ENCODE measurements around the gene TMC4.
"Not testable (repeated sequence)": the region's sequence is repeated elsewhere in the genome, so short reads cannot be mapped to it uniquely, and the experiment has no call there.

Gene TMC4

DNA sequence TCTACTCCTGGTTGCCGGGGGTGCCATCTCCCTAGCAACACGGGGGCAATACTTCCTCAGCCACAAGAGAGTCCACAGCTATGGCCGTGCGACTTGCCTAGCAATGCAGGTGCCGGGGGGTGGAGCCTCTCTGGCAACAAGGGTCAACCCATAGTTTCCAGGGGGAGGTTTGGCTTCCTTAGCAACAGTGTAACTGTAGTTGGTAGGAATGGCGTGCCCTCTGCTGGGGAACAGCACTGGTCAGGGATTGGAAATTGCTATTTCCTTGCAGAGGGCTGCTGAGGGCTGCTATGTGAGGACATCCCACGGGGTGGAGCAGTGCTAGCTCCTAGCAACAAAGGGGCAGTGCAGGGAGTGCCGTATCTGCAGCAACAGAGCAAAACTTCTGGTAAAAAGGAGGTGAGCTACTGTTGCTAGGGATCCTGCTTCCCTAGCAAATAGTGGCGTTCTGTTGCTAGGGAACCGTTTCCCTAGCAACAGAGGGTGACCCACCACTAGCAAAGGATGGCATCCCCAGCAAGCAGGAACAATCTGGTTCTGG lies 7.0 kb upstream of the TMC4 start:
- no peak for DNase-seq (ENCODE audit: low read depth in 2 of 2)

DNA sequence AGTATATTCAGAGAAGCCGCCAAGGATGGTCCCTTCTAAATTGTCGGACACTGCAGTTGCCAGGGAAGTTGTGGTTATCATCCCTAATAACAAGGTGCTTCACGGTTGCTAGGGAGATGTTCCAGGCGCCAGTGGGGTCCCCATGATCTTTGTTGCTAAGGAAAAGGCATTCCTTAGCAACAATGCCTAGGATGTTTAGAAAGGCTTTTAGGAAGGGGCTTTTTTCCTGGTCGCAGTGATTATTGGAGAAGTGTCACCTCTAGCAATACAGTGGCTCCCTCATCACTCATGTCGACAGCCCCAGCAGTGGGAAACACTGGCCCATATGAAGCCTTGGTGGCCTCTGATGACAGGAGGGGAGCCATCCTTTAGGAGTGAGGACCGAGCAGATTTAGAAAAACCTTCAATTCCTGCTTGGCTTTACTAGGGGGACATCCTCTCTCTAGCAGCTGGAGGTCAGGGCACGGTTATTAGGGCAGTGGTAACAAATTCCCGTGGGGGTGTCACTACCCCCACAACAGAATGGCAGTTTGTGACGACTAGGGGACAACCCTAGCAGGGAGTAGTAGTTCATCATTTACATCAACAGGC lies 6.4 kb upstream of the TMC4 start:
- no peak for DNase-seq (ENCODE audit: low read depth in 2 of 2)

GRCh38 chr19:54178581-54179261 lies 5.8 kb upstream of the TMC4 start:
- DNase-seq (ENCODE audit: low read depth in 2 of 2), result no peak

DNA sequence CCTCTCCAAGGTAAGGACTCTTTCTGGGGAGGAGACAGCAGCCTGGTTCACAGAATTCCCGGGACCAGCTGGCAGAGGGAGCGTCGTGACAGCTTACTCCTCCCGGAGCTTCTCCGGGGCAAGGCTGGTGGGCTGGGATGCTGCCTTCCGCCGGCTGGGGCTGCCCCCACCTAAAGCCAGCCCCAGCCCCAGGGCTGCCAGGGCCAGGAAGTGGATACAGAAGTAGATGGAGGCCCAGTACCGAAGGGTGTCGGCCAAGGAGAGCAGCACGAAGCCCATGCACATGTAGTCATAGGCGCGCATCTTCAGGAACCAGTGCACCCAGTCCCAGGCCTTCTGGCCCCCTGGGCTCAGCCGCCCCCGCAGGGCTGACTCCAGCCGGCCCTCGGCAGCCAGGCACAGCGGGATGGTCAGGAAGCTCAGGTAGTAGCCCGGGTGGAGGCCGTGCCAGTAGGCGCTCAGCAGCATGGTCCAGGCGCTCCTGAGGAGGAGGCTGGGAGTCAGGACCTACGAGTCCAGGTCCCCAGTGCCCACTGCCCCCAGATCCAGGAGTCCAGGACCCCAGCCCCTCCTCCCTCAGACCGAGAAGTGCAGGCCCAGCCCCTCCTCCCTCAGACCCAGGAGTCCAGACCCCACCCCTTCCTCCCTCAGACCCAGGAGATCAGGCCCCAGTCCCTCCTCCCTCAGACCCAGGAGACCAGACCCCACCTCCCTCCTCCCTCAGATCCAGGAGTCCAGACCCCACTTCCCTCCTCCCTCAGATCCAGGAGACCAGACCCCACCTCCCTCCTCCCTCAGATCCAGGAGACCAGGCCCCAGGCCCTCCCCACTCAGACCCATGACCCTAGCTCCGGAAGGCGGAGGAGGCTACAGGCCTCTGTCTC lies 1.2 kb upstream of the TMC4 start:
- no peak for DNase-seq (ENCODE audit: low read depth in 2 of 2)

DNA sequence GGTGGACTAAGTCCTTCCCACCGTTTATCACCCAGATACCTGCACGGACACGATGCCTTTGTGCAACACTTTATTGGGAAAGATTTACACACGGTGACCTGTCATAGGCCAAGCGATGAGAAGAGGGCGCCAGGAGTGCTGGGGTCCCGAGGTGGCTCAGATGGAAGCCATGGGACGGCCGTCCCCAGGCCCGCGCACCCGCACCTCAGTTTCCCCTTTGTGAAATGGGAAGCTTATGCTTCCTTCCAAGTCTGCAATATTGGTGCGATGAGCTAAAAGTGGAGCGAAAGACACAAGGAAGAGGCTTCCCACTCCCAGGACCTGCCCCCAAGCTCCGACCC lies 369 bp upstream of the TMC4 start:
- no peak for DNase-seq (ENCODE audit: low read depth in 2 of 2)

- DNase-seq (ENCODE audit: low read depth in 2 of 2), result not testable (repeated sequence)
Measured at GRCh38 chr19:54171736-54172431, 1.1 kb downstream of the TMC4 start.

DNA sequence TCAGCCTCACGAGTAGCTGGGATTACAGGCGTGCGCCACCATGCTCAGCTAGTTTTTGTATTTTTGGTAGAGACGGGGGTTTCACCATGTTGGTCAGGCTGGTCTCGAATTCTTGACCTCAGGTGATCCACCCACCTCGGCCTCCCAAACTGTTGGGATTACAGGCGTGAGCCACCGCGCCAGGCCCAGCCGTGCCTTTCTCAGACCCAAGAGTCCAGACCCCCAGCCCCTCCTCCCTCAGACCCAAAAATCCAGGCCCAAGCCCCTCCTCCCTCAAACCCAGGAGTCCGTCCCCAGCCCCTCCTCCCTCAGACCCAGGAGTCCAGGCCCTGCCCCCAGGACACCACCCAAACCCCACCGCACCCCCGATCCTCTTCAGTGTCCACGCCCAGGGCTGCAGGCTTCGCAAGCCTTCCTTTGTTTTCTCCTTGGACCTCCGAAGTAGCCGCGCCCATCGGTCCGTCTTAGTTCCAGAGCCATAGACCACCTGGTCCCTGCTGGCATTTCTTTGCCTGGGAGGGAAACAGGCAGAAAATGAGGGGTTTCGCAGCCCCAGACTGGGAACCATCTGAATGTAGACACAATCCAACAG lies 3.7 kb downstream of the TMC4 start:
- no peak for DNase-seq (ENCODE audit: low read depth in 2 of 2)

GRCh38 chr19:54168174-54168917 lies 4.6 kb downstream of the TMC4 start:
- DNase-seq (ENCODE audit: low read depth in 2 of 2), result peak; percentile 92 to 96

- no peak for DNase-seq (ENCODE audit: low read depth in 2 of 2)
Measured at GRCh38 chr19:54165222-54165621, 7.7 kb downstream of the TMC4 start.

DNA sequence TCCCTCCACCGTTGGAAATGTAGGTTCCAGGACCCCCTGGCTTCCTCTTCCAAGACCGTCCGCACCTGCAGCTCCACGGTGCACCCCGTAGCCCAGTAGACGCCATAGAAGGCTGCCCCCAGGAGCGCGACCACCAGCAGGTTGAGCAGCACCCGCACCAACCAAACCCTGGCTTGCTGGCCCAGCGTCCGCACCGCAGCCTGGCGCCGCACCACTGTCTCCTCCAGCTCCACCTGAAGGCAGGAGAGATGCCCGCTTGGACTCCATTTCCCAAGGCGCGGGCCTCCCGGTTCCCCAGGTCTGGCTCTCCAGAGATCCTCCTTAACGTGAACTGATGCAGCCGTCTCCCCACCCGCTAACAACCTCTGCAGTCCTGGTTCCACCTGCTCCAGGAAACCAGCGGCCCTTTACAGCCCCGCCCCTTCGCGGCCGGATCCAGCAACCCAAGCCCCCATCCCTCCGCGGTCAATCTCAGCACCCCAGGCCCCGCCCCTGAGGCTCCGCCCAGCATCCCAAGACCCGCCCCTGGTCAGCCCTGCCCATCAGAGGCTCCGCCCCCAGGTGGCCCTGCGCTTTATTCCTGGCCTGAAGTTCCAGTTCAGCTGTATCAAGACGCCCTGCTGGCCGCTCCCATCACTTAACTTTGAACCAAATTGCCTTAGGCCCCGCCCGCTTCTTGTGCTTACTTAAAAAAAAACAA lies 8.4 kb downstream of the TMC4 start:
- DNase-seq (ENCODE audit: low read depth in 2 of 2), result peak; percentile 45 to 71

GRCh38 chr19:54162884-54163283 lies 10.1 kb downstream of the TMC4 start:
- no peak for DNase-seq (ENCODE audit: low read depth in 2 of 2)

GRCh38 chr19:54162241-54162805 lies 10.6 kb downstream of the TMC4 start:
- DNase-seq (ENCODE audit: low read depth in 2 of 2), result peak; percentile 73 to 77

DNA sequence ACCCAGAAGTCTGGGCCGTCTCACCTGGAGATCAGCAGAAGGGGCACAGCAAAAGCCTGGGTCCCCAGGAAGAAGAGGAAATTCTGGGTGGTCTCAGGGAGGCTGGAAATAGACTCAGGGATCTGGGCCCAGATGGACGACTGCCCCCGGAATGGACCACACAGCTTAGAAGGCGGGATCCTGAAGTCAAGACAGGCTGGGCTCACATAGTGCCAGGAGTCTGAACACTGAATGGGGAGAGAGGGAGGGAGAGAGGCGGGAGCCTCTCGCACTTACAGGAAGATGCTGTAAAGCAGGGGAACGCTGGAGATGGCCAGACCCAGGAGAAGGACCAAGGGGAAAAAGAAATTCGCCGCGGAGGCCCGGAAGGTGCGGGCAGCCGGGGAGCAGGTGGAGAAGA lies 12.1 kb downstream of the TMC4 start:
- DNase-seq (ENCODE audit: low read depth in 2 of 2), result no peak

GRCh38 chr19:54160182-54160811 lies 12.7 kb downstream of the TMC4 start:
- no peak for DNase-seq (ENCODE audit: low read depth in 2 of 2)

DNA sequence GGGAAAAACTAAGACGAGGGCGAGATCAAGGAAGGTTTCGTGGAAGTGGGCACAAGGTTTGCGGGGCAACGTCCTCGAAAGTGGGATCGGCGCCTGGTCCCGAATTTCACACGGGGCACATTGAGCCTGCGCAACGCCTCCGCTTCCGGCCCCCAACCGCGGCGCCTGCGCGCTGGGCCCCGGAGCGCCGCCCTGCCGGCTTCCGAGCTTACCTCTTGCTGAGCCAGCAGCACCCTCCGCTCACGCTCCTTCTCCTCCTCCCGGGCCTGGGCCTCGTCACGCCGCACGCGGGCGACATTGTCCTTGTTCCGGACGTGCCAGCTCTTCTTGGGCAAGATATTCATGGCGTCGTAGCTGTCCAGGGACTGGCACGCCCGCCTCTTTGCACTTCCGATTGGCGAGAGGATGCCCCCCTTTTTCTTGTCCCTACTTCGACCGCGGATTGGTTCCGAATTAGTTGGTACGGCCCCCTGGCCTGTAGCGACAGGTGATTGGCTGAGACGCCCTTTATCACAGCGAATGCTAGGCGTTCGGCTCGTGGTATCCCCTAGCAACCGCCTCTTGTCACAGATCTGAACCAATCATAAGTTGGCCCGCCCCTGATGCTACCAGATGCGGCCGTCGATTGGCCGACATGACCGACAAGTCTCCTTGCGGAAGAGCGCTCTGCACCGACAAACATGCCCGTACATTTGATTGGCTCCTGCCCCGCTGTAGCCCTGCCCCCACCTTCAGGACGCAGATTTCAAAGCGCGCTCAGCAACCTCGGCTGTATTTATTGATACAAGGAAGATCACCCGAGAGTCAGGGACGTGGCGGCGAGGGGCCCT lies 13.4 kb downstream of the TMC4 start, which contains the start of gene LENG1:
Gene LENG1 (minus strand): TSS at position 370 of the 830 bp plus-strand sequence. CDS start 26 bp downstream, at position 344.
- peak; percentile 91 to 97 for DNase-seq (ENCODE audit: low read depth in 2 of 2)

- DNase-seq (ENCODE audit: low read depth in 2 of 2), result no peak
Measured at GRCh38 chr19:54158812-54159351, 14.1 kb downstream of the TMC4 start.

- DNase-seq (ENCODE audit: low read depth in 2 of 2), result no peak
Measured at GRCh38 chr19:54156953-54157352, 16.0 kb downstream of the TMC4 start.

DNA sequence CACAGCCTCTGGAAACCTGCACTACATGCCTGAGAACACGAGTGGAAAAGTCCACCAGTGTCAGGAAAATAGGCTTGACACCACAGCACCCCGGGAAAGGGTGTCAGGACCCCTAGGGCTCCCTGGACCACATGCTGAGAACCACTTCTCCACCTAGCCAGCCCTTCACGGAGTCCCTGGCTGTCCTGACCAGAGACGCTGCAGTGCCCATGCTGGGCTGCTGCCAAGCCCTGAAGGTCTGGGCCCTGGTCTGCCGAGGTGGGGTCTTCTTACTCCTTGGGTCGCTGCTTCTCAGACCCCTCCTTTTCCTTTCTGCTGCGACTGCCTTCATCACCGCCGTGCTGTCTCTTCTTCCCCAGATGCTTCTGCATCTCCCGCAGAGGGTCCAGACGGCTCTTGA lies 16.5 kb downstream of the TMC4 start:
- DNase-seq (ENCODE audit: low read depth in 2 of 2), result no peak

Data from stimulated activated CD8-positive, alpha-beta memory T cell treated with anti-CD3 and anti-CD28 coated beads, Interleukin-2, amount 100 ng/mL, for 48 hours (primary cell).